RWPE2 (cell line): Measurements from ENCODE around the gene ARHGAP32.

Experiments
- ATAC-seq: fragments of 200-7000 bp; cut with Tn5 transposase; 3 replicates; pipeline ENCODE4 v1.9.1; 2021; ENCODE audit warnings: low read depth
- DNase-seq: peaks from one replicate; pipeline ENCODE4 v3.0.0-alpha.2; 2020; ENCODE audit warnings: low spot score
- H3K27ac ChIP-seq: fragments of 450-650 bp; 2 replicates; pipeline ENCODE4 v1.5.1; 2017; ENCODE audit warnings: mild to moderate bottlenecking; ENCODE audit not compliant: poor library complexity, severe bottlenecking
- H3K27me3 ChIP-seq: fragments of 250-450 bp; sonication (Bioruptor Pico); 2 replicates; pipeline ENCODE4 v1.5.1; 2021; ENCODE audit warnings: mild to moderate bottlenecking, moderate library complexity; ENCODE audit not compliant: insufficient read depth, poor library complexity, severe bottlenecking
- H3K36me3 ChIP-seq: fragments of 250-450 bp; sonication (Bioruptor Pico); 2 replicates; pipeline ENCODE4 v1.5.1; 2020; ENCODE audit warnings: low read depth, mild to moderate bottlenecking, moderate library complexity
- H3K4me1 ChIP-seq: fragments of 250-450 bp; sonication (Bioruptor Pico); 2 replicates; pipeline ENCODE4 v1.5.1; 2021; ENCODE audit warnings: mild to moderate bottlenecking, moderate library complexity; ENCODE audit not compliant: insufficient read depth, poor library complexity, severe bottlenecking
- H3K4me3 ChIP-seq: fragments of 250-450 bp; sonication (Bioruptor Pico); 2 replicates; pipeline ENCODE4 v1.5.1; 2021; ENCODE audit warnings: mild to moderate bottlenecking, moderate library complexity; ENCODE audit not compliant: severe bottlenecking
- H3K9me3 ChIP-seq: fragments of 250-450 bp; sonication (Bioruptor Pico); 2 replicates; pipeline ENCODE4 v1.5.1; 2021; ENCODE audit warnings: mild to moderate bottlenecking, moderate library complexity; ENCODE audit not compliant: severe bottlenecking
- TF ChIP-seq, protein P1 (sequence below): fragments of 450-650 bp; IDR thresholded peaks from one replicate; pipeline ENCODE4 v1.5.1; 2017; ENCODE audit warnings: mild to moderate bottlenecking, moderate library complexity; ENCODE audit not compliant: poor library complexity, severe bottlenecking

The ARHGAP32 gene

DNA sequence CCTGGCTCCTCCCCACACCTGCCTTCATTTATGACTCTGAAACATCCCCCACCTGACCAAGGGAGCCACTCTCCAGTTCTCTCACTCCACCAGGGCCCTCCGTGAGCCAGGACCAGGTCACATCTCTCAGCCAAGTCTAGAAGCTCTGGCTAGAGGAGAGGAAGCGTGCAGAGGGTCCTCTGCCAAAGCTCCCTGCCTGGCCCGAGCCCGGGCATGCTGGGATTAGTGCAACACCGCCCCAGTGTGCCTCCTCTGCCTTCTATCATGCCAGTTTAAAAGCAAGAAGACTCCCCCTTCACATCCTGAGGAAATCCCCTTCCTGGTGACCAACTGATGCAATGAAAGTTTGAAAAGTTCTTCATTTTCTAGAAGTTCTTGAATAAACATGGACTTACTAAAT lies 272.9 kb downstream of the ARHGAP32 start:
- Histone ChIP-seq H3K27me3 (no peaks in the 10 kb centered on the region), H3K36me3 (no peaks in the 10 kb centered on the region), H3K27ac (no peak overlapping the region), H3K4me3 (no peak overlapping the region), H3K9me3 (no peaks in the 10 kb centered on the region), H3K4me1 (no peaks in the 10 kb centered on the region)
- no peak for ATAC-seq
- DNase-seq = no peak
- TF ChIP-seq, protein P1, sequence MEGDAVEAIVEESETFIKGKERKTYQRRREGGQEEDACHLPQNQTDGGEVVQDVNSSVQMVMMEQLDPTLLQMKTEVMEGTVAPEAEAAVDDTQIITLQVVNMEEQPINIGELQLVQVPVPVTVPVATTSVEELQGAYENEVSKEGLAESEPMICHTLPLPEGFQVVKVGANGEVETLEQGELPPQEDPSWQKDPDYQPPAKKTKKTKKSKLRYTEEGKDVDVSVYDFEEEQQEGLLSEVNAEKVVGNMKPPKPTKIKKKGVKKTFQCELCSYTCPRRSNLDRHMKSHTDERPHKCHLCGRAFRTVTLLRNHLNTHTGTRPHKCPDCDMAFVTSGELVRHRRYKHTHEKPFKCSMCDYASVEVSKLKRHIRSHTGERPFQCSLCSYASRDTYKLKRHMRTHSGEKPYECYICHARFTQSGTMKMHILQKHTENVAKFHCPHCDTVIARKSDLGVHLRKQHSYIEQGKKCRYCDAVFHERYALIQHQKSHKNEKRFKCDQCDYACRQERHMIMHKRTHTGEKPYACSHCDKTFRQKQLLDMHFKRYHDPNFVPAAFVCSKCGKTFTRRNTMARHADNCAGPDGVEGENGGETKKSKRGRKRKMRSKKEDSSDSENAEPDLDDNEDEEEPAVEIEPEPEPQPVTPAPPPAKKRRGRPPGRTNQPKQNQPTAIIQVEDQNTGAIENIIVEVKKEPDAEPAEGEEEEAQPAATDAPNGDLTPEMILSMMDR = no peak

DNA sequence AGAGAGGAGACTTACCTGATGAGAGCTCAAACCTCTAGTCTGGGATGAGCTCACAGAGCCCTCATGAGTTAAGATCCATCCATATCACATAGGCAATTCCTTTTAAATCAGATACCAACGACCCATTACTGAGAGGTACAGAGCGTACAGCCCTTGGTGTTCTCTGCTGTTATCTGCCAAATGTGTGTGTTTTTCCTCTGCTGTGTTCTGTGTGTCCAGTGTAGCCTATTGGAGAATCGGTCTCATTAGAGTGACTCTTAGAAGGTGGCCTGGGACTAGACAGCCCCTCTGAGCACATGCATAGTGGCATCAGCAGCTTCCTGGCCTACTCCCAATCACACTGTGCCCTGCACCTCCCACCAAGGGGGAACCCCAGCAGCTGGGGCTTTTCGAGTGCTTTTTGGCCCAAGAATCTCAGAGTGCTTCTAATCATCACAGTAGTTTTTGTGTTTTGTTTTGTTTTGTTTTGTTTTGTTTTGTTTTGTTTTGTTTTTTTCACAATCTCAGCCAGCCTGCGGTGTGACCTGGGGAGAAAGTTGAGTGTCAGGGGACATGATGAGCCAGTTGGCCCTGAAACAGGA lies 274.9 kb downstream of the ARHGAP32 start:
- no peaks in the 10 kb centered on the region for H3K27me3 ChIP-seq
- TF ChIP-seq, protein P1 = no peak
- H3K4me3 ChIP-seq = no peak overlapping the region
- no peaks in the 10 kb centered on the region for H3K36me3 ChIP-seq
- H3K27ac ChIP-seq = no peak overlapping the region
- DNase-seq = no peak
- ATAC-seq = no peak
- H3K9me3 ChIP-seq = no peaks in the 10 kb centered on the region
- no peaks in the 10 kb centered on the region for H3K4me1 ChIP-seq

DNA sequence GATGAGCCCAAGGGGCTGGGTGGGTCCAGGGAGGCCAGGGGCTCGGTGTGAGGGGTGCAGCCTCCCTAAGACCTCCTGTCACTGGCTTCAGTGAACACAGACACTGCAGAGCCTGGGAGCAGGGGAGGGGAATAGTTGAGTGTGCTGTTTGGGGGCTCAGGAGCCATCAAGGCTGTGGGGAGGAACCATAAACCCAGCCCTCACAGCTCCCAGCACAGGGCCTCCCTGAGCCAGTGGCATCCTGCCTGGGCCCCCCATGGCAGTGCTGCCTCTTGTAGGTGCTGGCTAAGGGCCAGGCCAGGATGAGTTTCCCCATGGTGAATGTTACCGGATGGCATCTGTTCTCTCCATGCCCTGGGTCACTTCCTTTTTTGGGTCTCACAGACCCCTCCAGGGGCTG lies 275.4 kb downstream of the ARHGAP32 start:
- ATAC-seq = no peak
- no peak for DNase-seq
- Histone ChIP-seq H3K4me1 (no peaks in the 10 kb centered on the region), H3K36me3 (no peaks in the 10 kb centered on the region), H3K4me3 (no peak overlapping the region), H3K9me3 (no peaks in the 10 kb centered on the region), H3K27me3 (no peaks in the 10 kb centered on the region), H3K27ac (no peak overlapping the region)
- TF ChIP-seq, protein P1 = no peak

DNA sequence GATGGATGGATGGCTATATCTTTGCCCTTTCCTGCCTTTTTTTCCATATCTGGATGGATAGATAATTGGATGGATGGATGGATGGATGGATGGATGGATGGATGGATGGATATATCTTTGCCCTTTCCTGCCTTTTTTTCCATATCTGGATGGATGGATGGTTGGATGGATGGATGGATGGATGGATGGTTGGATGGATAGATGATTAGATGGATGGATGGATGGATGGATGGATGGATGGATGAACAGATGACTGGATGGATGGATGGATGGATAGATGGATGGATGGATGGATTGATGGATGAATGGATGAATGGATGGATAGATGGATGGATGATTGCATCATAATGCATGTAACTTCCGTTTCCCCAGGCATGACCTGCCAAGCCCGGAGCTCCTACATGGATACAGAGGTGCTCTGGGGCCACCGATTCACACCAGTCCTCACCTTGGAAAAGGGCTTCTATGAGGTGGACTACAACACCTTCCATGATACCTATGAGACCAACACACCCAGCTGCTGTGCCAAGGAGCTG lies 276.0 kb downstream of the ARHGAP32 start:
- Histone ChIP-seq H3K27ac (no peak overlapping the region), H3K27me3 (no peaks in the 10 kb centered on the region), H3K9me3 (no peaks in the 10 kb centered on the region), H3K4me1 (no peaks in the 10 kb centered on the region), H3K4me3 (no peak overlapping the region), H3K36me3 (no peaks in the 10 kb centered on the region)
- no peak for ATAC-seq
- TF ChIP-seq, protein P1 = no peak
- DNase-seq = no peak

DNA sequence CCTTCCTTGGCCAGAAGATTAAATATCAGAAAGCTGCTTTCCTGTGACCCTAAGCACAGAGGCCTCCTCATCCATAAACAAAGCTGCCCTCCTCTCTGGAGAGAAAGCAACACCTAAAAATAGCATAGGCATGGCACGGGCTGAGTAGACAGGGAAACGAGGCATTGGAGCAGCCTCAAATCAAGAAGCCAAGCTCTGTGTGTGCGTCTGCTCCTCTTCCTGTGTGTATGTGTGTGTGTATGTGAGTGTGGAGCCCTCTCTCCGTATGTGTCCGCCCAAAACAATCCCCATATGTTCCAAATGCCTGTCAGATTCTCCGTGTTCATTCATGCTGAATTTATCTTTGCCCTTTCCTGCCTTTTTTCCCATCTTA lies 277.0 kb downstream of the ARHGAP32 start:
- TF ChIP-seq, protein P1 = no peak
- no peak for ATAC-seq
- no peak overlapping the region for H3K4me3 ChIP-seq

More for the DNA sequence above, 277.0 kb downstream of the ARHGAP32 start:
- H3K4me1 ChIP-seq = no peaks in the 10 kb centered on the region
- H3K9me3 ChIP-seq = no peaks in the 10 kb centered on the region
- H3K27ac ChIP-seq = no peak overlapping the region
- H3K27me3 ChIP-seq = no peaks in the 10 kb centered on the region
- no peak for DNase-seq
- H3K36me3 ChIP-seq = no peaks in the 10 kb centered on the region
